Measurements from ENCODE around the gene OR7C2.

The OR7C2 gene

DNA sequence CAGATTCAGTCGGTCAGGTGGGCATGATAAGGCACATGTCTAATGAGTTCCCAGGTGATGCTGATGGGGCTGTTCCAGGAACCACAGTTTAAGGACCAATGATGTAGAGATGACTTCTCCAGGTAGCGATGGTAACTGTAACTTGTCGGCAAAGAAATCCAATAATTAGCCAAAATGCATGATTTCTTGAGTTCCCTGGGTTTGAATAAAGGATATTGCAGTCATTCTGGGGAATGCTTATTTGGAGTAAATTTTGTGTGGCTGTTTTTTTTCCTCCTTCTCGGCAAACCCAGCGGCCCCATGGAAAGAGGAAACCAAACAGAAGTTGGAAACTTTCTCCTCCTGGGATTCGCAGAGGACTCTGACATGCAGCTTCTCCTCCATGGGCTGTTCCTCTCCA is at the start of gene OR7C2:
TSS of gene OR7C2 (plus strand) at position 301 of the 400 bp plus-strand sequence. CDS start at position 301, 0 bp downstream.
- in situ Hi-C loops (cut with MboI; ENCODE audit: low pct_unique_long_range_greater_than_20kb, low sequenced_read_pairs, unreplicated experiment), result no loop called here
- DNase-seq (ENCODE audit: low spot score), result no peak
- TF ChIP-seq, protein P1, sequence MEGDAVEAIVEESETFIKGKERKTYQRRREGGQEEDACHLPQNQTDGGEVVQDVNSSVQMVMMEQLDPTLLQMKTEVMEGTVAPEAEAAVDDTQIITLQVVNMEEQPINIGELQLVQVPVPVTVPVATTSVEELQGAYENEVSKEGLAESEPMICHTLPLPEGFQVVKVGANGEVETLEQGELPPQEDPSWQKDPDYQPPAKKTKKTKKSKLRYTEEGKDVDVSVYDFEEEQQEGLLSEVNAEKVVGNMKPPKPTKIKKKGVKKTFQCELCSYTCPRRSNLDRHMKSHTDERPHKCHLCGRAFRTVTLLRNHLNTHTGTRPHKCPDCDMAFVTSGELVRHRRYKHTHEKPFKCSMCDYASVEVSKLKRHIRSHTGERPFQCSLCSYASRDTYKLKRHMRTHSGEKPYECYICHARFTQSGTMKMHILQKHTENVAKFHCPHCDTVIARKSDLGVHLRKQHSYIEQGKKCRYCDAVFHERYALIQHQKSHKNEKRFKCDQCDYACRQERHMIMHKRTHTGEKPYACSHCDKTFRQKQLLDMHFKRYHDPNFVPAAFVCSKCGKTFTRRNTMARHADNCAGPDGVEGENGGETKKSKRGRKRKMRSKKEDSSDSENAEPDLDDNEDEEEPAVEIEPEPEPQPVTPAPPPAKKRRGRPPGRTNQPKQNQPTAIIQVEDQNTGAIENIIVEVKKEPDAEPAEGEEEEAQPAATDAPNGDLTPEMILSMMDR (IDR thresholded peaks at IDR 0.05; ENCODE audit: extremely low read depth, insufficient read depth, missing control alignments), result no peak

DNA sequence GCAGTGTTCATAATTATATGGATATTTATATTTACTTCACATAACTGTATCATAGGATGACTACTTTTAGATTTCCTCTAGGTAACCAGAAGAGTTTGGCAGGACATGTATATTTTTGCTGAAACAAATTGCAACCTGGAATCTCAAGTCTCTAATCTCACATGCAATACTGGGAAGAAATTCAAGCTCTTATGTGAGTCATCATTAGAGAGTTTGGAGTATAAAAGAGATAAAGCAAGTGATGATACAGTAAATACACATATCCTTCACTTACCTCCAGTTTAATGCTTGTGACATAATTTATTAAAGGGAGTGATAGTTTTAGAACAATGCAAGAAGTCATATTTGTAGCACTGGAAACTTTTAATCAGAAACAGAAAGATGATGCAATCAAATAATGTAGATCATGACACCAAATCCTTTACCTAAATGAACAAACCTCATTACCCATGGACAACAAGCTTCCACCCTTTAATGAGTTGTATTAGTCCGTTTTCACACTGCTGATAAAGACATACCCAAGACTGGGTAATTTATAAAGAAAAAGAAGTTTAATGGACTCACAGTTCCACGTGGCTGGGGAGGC is 39.5 kb upstream of the OR7C2 start:
- TF ChIP-seq, protein P1 (IDR thresholded peaks at IDR 0.05; ENCODE audit: extremely low read depth, insufficient read depth, missing control alignments), result no peak
- DNase-seq (ENCODE audit: low spot score), result no peak
- in situ Hi-C loops (cut with MboI; ENCODE audit: low pct_unique_long_range_greater_than_20kb, low sequenced_read_pairs, unreplicated experiment), result no loop called here

DNA sequence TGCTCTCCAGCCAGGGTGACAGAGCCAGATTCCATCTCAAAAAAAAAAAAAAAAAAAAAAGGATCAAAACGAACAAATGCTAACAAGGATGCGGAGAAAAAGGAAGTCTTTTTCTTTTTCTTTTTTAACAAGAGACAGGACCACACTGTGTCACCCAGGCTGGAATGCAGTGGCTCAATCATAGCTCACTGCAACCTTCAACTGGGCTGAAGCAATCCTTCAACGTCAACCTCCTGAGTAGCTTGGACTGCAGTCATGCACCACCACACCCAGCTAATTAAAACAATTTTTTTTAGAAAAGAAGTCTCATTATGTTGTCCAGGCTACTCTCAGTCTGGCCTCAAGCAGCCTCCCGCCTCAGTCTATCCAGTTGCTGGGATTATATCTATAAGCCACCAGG is 34.6 kb upstream of the OR7C2 start:
- DNase-seq (ENCODE audit: low spot score), result no peak
- in situ Hi-C loops (cut with MboI; ENCODE audit: low pct_unique_long_range_greater_than_20kb, low sequenced_read_pairs, unreplicated experiment), result no loop called here

DNA sequence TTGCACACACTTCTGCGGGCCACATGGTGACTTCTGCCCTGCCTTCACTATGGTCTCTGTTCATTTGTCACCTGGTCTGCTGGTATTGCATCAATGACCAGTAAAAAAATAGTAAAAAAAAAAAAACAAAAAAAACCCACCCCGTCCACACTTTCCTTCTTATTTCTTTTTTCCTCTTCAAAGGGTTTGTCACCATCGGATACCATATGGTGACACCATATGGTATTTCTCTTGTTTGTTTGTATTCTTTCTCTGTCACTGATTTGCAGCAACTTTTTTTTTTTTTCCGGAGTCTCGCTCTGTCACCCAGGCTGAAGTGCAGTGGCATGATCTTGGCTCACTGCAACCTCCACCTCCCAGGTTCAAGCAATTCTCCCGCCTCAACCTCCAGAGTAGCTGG is 26.2 kb upstream of the OR7C2 start:
- TF ChIP-seq, protein P1 (IDR thresholded peaks at IDR 0.05; ENCODE audit: extremely low read depth, insufficient read depth, missing control alignments), result no peak
- in situ Hi-C loops (cut with MboI; ENCODE audit: low pct_unique_long_range_greater_than_20kb, low sequenced_read_pairs, unreplicated experiment), result no loop called here
- no peak for DNase-seq (ENCODE audit: low spot score)

More for the DNA sequence above, 34.6 kb upstream of the OR7C2 start:
- TF ChIP-seq, protein P1 (IDR thresholded peaks at IDR 0.05; ENCODE audit: extremely low read depth, insufficient read depth, missing control alignments), result no peak

DNA sequence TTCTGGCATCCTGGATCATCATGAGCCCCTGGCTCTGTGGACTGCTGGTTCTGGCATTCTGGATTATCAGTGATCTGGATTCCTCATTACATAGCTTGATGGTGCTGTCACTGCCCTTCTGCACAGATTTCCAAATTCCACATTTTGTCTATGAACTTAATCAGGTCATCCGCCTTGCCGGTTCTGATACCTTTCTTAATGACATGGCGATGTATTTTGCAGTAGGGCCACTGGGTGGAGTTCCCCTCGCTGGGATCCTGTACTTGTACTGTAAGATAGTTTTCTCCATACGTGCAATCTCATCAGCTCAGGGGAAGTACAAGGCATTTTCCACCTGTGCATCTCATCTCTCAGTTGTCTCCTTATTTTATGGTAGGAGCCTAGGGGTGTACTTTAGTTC is 24.4 kb upstream of the OR7C2 start:
- in situ Hi-C loops (cut with MboI; ENCODE audit: low pct_unique_long_range_greater_than_20kb, low sequenced_read_pairs, unreplicated experiment), result no loop called here
- no peak for DNase-seq (ENCODE audit: low spot score)
- TF ChIP-seq, protein P1 (IDR thresholded peaks at IDR 0.05; ENCODE audit: extremely low read depth, insufficient read depth, missing control alignments), result no peak

DNA sequence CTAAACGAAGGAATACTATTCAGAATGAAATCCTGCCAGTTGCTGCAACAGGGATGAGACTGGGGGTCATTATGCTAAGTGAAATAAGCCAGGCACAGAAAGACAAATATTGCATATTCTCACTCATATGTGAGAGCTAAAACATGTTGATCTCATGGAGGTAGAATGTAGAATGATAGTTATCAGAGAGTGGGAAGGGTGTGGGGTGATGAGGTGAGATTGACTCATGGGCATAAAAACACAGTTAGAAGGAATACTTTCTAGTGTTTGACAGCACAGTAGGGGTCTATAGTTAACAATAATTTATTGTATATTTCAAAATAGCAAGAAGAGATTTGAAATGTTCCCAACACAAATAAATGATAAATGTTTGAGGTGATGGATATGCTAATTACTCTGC is 7.8 kb upstream of the OR7C2 start:
- DNase-seq (ENCODE audit: low spot score), result no peak
- in situ Hi-C loops (cut with MboI; ENCODE audit: low pct_unique_long_range_greater_than_20kb, low sequenced_read_pairs, unreplicated experiment), result no loop called here
- TF ChIP-seq, protein P1 (IDR thresholded peaks at IDR 0.05; ENCODE audit: extremely low read depth, insufficient read depth, missing control alignments), result no peak

Measured in GM13977 (cell line).